Measurements from ENCODE around the gene AP2A2.

- TF ChIP-seq, protein P1, sequence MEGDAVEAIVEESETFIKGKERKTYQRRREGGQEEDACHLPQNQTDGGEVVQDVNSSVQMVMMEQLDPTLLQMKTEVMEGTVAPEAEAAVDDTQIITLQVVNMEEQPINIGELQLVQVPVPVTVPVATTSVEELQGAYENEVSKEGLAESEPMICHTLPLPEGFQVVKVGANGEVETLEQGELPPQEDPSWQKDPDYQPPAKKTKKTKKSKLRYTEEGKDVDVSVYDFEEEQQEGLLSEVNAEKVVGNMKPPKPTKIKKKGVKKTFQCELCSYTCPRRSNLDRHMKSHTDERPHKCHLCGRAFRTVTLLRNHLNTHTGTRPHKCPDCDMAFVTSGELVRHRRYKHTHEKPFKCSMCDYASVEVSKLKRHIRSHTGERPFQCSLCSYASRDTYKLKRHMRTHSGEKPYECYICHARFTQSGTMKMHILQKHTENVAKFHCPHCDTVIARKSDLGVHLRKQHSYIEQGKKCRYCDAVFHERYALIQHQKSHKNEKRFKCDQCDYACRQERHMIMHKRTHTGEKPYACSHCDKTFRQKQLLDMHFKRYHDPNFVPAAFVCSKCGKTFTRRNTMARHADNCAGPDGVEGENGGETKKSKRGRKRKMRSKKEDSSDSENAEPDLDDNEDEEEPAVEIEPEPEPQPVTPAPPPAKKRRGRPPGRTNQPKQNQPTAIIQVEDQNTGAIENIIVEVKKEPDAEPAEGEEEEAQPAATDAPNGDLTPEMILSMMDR (IDR thresholded peaks at IDR 0.05), result no peak
- TF ChIP-seq POLR2A (IDR thresholded peaks at IDR 0.05), result no peak
Observed at GRCh38 chr11:980438-981357, 55.0 kb downstream of the AP2A2 start.
